ENCODE data around the gene F2R. TPM values are rescaled to one million over a fixed set of nuclear protein-coding genes. Genes with fewer than 3 reads are reported as not detected.

F2R gene
- total RNA-seq (1 to 10 TPM; 1.7 to 7.0 (median 4.3) TPM), polyA plus RNA-seq (10 to 100 TPM in 1 of 2 donors, 1 to 10 TPM in 1; 6.6 to 28.5 TPM)
- long read RNA-seq, donor 1, partial matches to known transcripts, result 0 of 2 reads
- long read RNA-seq, donor 1, other reads (novel, unspliced or antisense), result 0 of 2 reads
- long read RNA-seq, donor 2, transcript F2R-201 (2 exons, 3,821 nt), result major isoform, 7 of 7 reads
- long read RNA-seq, donor 2, partial matches to known transcripts, result 0 of 7 reads
- long read RNA-seq, donor 2, other reads (novel, unspliced or antisense), result 0 of 7 reads
- long read RNA-seq, donor 3, partial matches to known transcripts, result 0 of 2 reads
- long read RNA-seq, donor 3, other reads (novel, unspliced or antisense), result 0 of 2 reads

DNA sequence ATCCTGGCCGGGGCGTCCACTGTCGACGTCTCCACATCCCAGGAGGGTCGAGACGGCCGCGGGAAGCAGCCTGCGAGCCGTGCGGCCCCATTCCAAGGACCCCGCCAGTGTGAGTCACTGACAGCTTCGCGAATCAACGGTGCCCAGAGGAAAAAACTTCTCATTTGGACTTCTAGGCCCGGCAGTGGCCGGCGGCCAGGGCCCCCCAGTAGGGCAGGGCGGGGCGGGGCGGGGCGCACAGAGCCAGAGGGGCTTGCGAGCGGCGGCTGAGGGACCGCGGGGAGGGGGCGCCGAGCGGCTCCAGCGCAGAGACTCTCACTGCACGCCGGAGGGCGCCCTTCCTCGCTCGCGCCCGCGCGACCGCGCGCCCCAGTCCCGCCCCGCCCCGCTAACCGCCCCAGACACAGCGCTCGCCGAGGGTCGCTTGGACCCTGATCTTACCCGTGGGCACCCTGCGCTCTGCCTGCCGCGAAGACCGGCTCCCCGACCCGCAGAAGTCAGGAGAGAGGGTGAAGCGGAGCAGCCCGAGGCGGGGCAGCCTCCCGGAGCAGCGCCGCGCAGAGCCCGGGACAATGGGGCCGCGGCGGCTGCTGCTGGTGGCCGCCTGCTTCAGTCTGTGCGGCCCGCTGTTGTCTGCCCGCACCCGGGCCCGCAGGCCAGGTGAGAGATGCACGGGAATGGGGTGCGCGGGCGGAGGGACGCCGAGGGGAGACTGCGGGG lies at the start of gene F2R:
Gene F2R (plus strand): TSS at position 391 of the 720 bp plus-strand sequence. CDS start 182 bp downstream, at position 573.
- H3K27me3 ChIP-seq, result no peaks in the 10 kb centered on the region
- H3K27ac ChIP-seq, result no peak within 1 kb of the TSS
- 0% methylated on average over 40 to 82 of the region's 82 CpGs for WGBS, 3 donors
- H3K36me3 ChIP-seq, result no peaks in the 10 kb centered on the region
- H3K9me3 ChIP-seq, result no peaks in the 10 kb centered on the region
- DNase-seq, result peak; percentile 13 to 59 (median 38)
- no peaks in the 10 kb centered on the region for H3K4me1 ChIP-seq (ENCODE audit: insufficient read depth)
- intact Hi-C loops (cut with DNase I), result no loop called here
- H3K4me3 ChIP-seq, result peak within 1 kb of the TSS; percentile 67
- TF ChIP-seq, protein P1, sequence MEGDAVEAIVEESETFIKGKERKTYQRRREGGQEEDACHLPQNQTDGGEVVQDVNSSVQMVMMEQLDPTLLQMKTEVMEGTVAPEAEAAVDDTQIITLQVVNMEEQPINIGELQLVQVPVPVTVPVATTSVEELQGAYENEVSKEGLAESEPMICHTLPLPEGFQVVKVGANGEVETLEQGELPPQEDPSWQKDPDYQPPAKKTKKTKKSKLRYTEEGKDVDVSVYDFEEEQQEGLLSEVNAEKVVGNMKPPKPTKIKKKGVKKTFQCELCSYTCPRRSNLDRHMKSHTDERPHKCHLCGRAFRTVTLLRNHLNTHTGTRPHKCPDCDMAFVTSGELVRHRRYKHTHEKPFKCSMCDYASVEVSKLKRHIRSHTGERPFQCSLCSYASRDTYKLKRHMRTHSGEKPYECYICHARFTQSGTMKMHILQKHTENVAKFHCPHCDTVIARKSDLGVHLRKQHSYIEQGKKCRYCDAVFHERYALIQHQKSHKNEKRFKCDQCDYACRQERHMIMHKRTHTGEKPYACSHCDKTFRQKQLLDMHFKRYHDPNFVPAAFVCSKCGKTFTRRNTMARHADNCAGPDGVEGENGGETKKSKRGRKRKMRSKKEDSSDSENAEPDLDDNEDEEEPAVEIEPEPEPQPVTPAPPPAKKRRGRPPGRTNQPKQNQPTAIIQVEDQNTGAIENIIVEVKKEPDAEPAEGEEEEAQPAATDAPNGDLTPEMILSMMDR (IDR thresholded peaks at IDR 0.05), result peak in 1 of 3 donors; percentile 24
- no peak for TF ChIP-seq POLR2A (IDR thresholded peaks at IDR 0.05)
- TF ChIP-seq EP300 (IDR thresholded peaks at IDR 0.05), result no peak

DNA sequence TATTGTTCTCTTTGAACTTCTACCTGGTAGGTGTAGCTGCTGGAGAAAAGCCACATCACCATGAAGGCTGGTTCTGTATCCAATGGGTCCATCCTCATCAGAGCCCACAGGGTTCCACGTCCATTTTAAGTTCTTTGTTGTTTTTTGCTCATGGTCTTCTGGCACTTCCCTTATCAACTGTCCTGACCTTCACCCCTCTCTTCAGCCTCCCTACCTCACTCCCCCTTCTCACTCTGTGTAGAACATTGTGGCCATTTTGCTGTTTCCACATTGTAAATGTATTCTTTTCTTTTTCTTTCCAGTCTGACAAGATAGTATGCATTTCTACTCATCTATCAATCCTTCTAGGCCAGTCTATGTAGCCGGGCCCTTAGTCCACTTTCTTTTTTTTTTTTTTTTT lies 48.4 kb upstream of the F2R start:
- Histone ChIP-seq H3K27me3 (no peaks in the 10 kb centered on the region), H3K36me3 (no peaks in the 10 kb centered on the region), H3K4me1 (ENCODE audit: insufficient read depth) (no peaks in the 10 kb centered on the region), H3K27ac (no peak overlapping the region), H3K9me3 (no peaks in the 10 kb centered on the region), H3K4me3 (no peak overlapping the region)
- intact Hi-C loops (cut with DNase I), result no loop called here
- TF ChIP-seq, protein P1 (IDR thresholded peaks at IDR 0.05), result no peak
- TF ChIP-seq EP300 (IDR thresholded peaks at IDR 0.05) (no peak), POLR2A (IDR thresholded peaks at IDR 0.05) (no peak)
- 11 to 23% (median 17%) methylated on average over 2 of the region's 2 CpGs for WGBS, 3 donors
- DNase-seq, result no peak

DNA sequence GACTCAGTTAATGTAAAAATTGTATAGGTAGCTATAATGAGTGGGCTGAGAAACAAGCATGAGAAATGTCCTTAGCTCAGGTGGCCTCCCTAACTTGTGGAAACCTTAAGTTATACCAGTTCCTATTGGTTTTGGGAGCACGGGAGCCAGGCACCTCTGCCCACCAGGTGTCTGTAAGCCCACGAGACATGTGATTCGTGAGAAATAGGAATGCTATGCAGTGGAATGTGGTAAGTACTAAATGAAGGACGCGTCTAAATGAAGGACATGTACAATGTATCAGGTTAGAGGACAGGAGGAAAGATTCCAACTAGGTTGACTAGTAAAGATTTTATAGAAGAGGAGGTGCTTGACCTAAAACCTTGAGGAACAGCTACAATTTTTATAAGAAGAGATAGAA lies 46.7 kb upstream of the F2R start:
- DNase-seq, result no peak
- H3K27me3 ChIP-seq, result no peaks in the 10 kb centered on the region
- intact Hi-C loops (cut with DNase I), result no loop called here

DNA sequence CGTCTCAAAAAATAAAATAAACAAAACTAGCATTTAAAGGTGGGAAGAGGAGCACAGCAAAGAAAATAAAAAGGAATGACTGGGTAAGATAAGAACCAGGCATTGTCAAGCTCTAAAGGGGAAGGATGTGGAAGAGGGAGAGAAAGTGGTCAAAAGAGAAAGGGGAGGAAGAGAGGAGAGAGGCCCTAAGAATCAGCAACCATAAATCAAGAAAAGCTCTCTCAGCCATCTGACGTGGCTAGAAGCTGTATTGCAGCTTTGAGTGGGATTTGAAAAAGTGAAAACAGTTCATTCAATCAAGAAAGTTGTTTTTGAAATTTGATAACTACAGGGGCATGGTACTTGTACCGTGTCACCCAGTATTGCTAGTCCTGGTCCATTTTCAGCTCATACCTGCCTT lies 45.4 kb upstream of the F2R start:
- 88 to 91% (median 88%) methylated on average over 3 of the region's 3 CpGs for WGBS, 3 donors
- Histone ChIP-seq H3K27me3 (no peaks in the 10 kb centered on the region), H3K9me3 (no peaks in the 10 kb centered on the region), H3K36me3 (no peaks in the 10 kb centered on the region), H3K4me3 (no peak overlapping the region), H3K4me1 (ENCODE audit: insufficient read depth) (no peaks in the 10 kb centered on the region), H3K27ac (no peak overlapping the region)
- intact Hi-C loops (cut with DNase I), result no loop called here
- DNase-seq, result no peak
- no peak for TF ChIP-seq EP300 (IDR thresholded peaks at IDR 0.05)
- TF ChIP-seq, protein P1 (IDR thresholded peaks at IDR 0.05), result no peak
- TF ChIP-seq POLR2A (IDR thresholded peaks at IDR 0.05), result no peak

More for the DNA sequence above, 46.7 kb upstream of the F2R start:
- TF ChIP-seq EP300 (IDR thresholded peaks at IDR 0.05) (no peak), POLR2A (IDR thresholded peaks at IDR 0.05) (no peak)
- TF ChIP-seq, protein P1 (IDR thresholded peaks at IDR 0.05), result no peak
- Histone ChIP-seq H3K27ac (no peak overlapping the region), H3K9me3 (no peaks in the 10 kb centered on the region), H3K4me3 (no peak overlapping the region), H3K36me3 (no peaks in the 10 kb centered on the region), H3K4me1 (ENCODE audit: insufficient read depth) (no peaks in the 10 kb centered on the region)
- WGBS, 3 donors, result 96 to 98% (median 97%) methylated on average over 5 of the region's 5 CpGs
